Subcutaneous abdominal adipose tissue (tissue), 5 donors: ENCODE measurements around the gene TOMM22.

ENCODE experiments used
- H3K27ac ChIP-seq: one replicate; pipeline ENCODE4 v1.7.0; 2013; ENCODE audit warnings: low read depth, mild to moderate bottlenecking, inconsistent platforms, low read length, moderate library complexity
- H3K27me3 ChIP-seq, 5 donors: one replicate each; pipeline ENCODE4 v1.7.0; 2013; ENCODE audit warnings: low read length in 5 of 5, inconsistent platforms in 1 of 5; ENCODE audit not compliant: control insufficient read depth in 5 of 5, insufficient read depth in 4 of 5
- H3K36me3 ChIP-seq, 5 donors: one replicate each; pipeline ENCODE4 v1.7.0; 2013; ENCODE audit warnings: low read length in 5 of 5; ENCODE audit not compliant: control insufficient read depth in 5 of 5, insufficient read depth in 5 of 5
- H3K4me1 ChIP-seq, 5 donors: one replicate each; pipeline ENCODE4 v1.7.0; 2013; ENCODE audit warnings: low read length in 5 of 5, mild to moderate bottlenecking in 3 of 5, moderate library complexity in 1 of 5; ENCODE audit not compliant: control insufficient read depth in 5 of 5, insufficient read depth in 5 of 5
- H3K4me3 ChIP-seq, 5 donors: one replicate each; pipeline ENCODE4 v1.7.0; 2013; ENCODE audit warnings: low read length in 5 of 5, low read depth in 1 of 5
- H3K9ac ChIP-seq, 5 donors: one replicate each; pipeline ENCODE4 v1.7.0; 2013; ENCODE audit warnings: low read length in 5 of 5, mild to moderate bottlenecking in 4 of 5, moderate library complexity in 3 of 5
- H3K9me3 ChIP-seq, 5 donors: one replicate each; pipeline ENCODE4 v1.7.0; 2013; ENCODE audit warnings: low read length in 5 of 5; ENCODE audit not compliant: control insufficient read depth in 5 of 5
- donor health status: healthy.
- donor health status: healthy.
- donor health status: healthy.
- donor health status: healthy.
- donor health status: healthy.

TOMM22 gene

DNA sequence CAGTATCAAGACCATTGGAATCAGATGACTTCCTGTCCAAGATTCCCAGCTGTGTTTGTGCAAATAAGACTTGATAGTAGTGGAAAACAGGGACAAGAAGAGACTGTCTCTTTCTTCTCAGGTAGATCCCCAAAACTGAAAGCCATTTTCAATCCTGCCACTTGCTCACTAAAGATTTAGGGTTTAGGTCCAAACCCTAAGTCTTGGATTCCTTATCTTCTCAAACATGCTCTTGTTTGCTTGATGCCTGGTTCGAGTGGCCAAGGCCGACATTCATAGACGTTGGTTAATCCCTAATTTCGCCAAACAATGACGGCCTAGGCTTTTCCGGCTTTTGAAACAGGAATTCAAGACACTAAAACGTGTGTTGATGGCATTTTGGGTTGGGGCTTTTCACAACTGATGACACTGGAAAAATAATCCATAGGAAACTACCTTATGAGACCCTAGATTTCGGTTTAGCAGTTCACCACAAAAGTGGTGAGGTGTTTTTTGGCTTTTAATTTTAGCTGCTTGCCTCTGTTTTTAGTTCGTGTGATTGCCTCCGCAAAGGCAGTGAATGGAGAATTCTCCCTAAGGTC, 23.0 kb downstream of the TOMM22 start:
- Histone ChIP-seq H3K9ac (peak overlapping the region in 2 of 5 donors; percentile 38 to 46), H3K4me3 (peak overlapping the region; percentile 44 to 72 (median 51)), H3K36me3 (peaks cover 0 to 6% (median 0%) of the 10 kb centered on the region in 5 donors), H3K27me3 (no peaks in the 10 kb centered on the region), H3K27ac (peak overlapping the region; percentile 69), H3K9me3 (no peaks in the 10 kb centered on the region), H3K4me1 (peaks cover under 1 to 57% (median 42%) of the 10 kb centered on the region in 5 donors)

DNA sequence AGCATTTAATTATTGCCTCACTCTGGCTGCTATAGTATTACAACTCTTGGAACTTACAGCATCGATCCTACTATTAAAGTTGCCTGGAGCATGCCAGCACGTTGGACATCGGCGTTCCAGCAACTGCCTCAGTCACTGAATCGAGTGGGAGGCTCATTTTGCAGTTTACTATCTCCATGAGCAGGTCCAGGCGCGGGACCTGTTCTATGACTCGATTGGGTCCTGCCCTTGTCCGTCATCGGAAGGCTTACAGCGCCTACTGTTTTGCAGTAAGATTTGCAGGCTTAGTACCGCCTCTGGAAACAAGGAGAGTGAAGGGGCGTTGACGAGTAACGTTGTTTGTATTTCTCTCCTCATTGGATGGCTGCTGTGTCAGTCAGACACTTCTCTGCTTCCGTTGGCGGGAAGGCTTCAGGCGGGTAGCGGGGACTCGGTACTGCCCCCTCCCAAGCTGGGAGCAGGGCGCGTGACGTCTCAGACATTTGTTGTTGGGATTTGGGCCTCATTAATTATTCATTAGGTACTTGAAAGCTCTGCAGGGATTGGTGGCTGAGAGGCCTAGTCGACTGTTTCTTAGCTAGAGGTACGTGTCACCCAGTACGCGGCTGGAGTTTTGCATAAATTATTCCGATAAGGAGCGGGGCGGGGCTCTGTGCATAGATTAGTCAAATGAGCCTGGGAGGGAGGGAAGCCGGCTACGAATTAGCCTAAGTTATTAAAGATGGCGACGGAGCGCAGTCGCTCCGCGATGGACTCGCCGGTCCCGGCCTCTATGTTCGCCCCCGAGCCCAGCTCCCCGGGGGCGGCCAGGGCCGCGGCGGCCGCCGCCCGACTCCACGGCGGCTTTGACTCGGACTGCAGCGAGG, 23.7 kb downstream of the TOMM22 start, which contains the start of gene GTPBP1:
Gene GTPBP1 (plus strand): TSS at position 710 of the 866 bp plus-strand sequence. CDS start 12 bp downstream, at position 722.
- peak within 1 kb of the TSS; percentile 80 to 90 (median 89) for H3K4me3 ChIP-seq
- H3K27ac ChIP-seq = peak within 1 kb of the TSS; percentile 87
- peaks cover 0 to 55% (median 38%) of the 10 kb centered on the region in 5 donors for H3K4me1 ChIP-seq
- H3K9me3 ChIP-seq = no peaks in the 10 kb centered on the region
- no peaks in the 10 kb centered on the region for H3K27me3 ChIP-seq
- peak within 1 kb of the TSS; percentile 82 to 93 (median 89) for H3K9ac ChIP-seq
- peaks cover 2 to 13% (median 4%) of the 10 kb centered on the region in 5 donors for H3K36me3 ChIP-seq

DNA sequence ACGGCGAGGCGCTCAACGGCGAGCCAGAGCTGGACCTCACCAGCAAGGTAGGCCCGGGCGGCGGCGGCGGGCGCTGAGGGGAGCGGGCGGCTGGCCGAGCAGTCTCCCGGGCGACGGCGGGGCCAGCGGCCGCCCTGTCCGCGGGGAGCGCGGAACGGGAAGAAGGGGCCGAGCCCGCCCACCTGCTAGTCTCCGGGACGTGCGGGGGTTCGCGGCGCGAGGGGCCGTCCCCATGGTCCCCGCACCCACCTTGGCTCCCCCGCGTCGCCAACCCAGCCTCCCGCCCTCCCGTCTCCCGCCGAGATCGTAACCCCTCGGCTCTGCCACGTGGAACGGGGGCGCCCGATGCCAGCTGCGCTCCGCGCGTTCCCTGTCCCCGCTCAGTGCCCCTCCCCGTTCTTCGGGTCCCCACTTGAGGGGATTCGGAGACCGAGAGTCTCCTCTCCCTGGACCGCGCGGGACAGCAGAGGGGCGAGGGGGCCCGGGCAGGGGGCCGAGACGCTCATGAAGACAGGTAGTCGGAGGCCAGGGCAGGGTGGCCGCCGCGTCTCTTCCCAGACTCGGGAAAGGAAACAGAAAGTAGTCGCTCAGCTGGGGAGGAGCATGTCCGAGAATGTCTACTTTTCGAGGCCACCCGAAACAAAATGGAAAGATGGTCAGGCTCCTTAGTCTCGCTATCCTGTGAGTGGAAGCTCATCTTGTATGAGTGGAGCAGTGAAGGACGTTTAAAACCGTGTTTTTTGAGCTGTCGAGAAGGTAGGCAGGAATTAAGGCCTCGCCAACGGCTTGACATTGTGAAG, 24.5 kb downstream of the TOMM22 start:
- peak overlapping the region; percentile 80 to 90 (median 89) for H3K4me3 ChIP-seq
- peak overlapping the region; percentile 87 for H3K27ac ChIP-seq
- H3K9me3 ChIP-seq = no peaks in the 10 kb centered on the region

DNA sequence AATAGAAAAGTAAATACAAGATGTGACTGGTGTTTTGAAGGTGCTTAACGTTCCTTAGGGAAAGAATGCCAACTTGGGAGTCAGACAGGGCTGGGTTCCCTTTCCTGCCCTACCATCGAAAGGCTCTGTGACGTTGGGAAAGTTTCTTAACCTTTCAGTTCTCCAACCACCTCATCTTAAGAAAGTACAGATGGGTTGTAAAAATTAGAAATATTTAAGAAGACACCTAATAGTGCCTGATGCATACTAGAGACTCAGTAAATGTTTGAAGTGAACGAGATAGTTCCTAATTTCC, 25.1 kb downstream of the TOMM22 start:
- Histone ChIP-seq H3K9me3 (no peaks in the 10 kb centered on the region), H3K36me3 (peaks cover 4 to 19% (median 6%) of the 10 kb centered on the region in 5 donors), H3K27ac (peak overlapping the region; percentile 87), H3K27me3 (no peaks in the 10 kb centered on the region), H3K9ac (peak overlapping the region; percentile 82 to 93 (median 89)), H3K4me3 (peak overlapping the region; percentile 80 to 90 (median 89)), H3K4me1 (peaks cover 0 to 48% (median 32%) of the 10 kb centered on the region in 5 donors)

More for the DNA sequence above, 24.5 kb downstream of the TOMM22 start:
- Histone ChIP-seq H3K4me1 (peaks cover 0 to 53% (median 37%) of the 10 kb centered on the region in 5 donors), H3K36me3 (peaks cover 4 to 19% (median 6%) of the 10 kb centered on the region in 5 donors), H3K9ac (peak overlapping the region; percentile 82 to 93 (median 89)), H3K27me3 (no peaks in the 10 kb centered on the region)

DNA sequence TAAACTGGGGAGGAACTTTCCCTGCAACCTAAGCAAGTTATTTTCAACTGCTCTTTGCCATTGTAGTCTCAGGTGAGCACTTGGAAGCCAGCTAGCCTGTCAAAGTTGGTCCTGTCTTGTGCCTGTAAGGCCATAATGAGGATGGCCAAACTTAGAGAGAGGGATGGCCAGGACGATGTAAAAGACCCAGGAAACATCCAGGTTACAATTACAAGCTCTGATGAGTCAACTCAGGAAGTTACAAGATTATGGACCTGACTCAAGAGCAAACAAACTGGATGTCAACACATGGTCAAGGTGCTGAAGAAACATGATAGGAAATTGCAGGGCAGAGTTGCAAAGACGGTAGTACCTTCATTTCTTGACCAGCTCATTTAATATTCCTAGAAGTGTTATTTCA, 25.6 kb downstream of the TOMM22 start:
- Histone ChIP-seq H3K27ac (no peak overlapping the region), H3K9ac (peak overlapping the region in 1 of 5 donors; percentile 93), H3K9me3 (no peaks in the 10 kb centered on the region), H3K27me3 (no peaks in the 10 kb centered on the region), H3K4me1 (peaks cover 0 to 48% (median 32%) of the 10 kb centered on the region in 5 donors), H3K36me3 (peaks cover 4 to 19% (median 6%) of the 10 kb centered on the region in 5 donors), H3K4me3 (peak overlapping the region; percentile 80 to 90 (median 89))

DNA sequence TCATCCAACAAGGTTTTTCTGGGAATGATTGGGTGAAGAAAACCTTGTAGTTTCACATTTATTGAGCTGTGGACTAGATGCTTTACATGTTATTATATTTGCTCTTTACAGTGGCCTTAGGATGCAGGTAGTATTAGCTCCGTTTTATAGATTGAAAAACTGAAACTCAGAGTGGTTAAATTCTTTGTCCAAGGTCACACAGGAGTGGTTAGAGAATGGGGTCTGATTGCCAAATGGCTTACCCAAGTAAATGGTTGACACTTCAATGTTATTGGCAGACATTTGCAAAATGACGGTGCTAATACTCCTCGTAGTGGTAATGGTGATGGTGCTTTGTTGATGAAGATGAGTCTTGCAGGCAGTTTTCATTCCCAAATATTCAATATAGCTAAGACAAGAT, 26.2 kb downstream of the TOMM22 start:
- H3K36me3 ChIP-seq = peaks cover 6 to 19% (median 10%) of the 10 kb centered on the region in 5 donors
- H3K9ac ChIP-seq = no peak overlapping the region
- H3K4me1 ChIP-seq = peaks cover 0 to 53% (median 33%) of the 10 kb centered on the region in 5 donors
- H3K27ac ChIP-seq = no peak overlapping the region
- H3K27me3 ChIP-seq = no peaks in the 10 kb centered on the region
- no peaks in the 10 kb centered on the region for H3K9me3 ChIP-seq
- H3K4me3 ChIP-seq = no peak overlapping the region

DNA sequence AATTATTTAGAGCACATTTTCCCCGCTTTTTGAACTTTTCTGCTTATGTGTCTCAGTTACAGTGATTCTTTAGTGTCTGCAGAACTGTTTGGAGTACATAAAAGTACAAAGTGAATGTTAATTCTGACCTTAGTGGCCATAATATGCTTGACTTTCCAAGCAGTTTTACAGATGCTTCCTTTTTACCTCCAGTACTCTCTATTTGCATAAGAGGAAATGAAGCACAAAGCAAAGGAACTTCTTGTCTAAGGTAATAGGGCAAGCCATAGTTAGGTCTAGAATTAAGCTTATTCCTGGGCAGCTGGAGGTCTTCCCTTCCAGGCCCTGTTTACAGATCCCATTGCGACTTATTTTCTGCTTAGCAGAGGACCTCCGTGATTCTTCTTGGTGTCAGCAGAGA, 27.5 kb downstream of the TOMM22 start:
- H3K36me3 ChIP-seq = peaks cover 6 to 19% (median 10%) of the 10 kb centered on the region in 5 donors

DNA sequence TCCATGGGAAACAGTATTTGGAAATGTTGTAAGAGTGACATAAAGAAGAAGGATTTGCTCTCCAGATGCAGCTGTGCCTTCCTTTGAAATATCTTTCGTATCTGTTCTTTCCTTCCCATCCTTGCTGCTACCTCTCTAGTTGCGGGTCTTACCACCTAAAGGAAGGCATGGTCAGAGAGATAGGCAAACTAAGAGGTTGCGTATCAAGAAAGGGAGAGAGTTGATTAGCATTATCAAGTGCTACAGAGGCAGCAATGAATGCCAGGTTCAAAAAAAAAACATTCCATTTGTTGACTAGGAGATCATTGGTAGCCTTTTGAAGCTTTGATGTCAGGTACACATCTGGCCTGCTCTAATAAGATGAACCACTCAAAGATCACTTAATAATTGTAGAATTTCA, 28.6 kb downstream of the TOMM22 start:
- no peak overlapping the region for H3K27ac ChIP-seq

More for the DNA sequence above, 27.5 kb downstream of the TOMM22 start:
- peaks cover 0 to 55% (median 37%) of the 10 kb centered on the region in 5 donors for H3K4me1 ChIP-seq
- H3K27me3 ChIP-seq = no peaks in the 10 kb centered on the region
- no peak overlapping the region for H3K4me3 ChIP-seq
- H3K9ac ChIP-seq = no peak overlapping the region
- no peaks in the 10 kb centered on the region for H3K9me3 ChIP-seq
- H3K27ac ChIP-seq = no peak overlapping the region

DNA sequence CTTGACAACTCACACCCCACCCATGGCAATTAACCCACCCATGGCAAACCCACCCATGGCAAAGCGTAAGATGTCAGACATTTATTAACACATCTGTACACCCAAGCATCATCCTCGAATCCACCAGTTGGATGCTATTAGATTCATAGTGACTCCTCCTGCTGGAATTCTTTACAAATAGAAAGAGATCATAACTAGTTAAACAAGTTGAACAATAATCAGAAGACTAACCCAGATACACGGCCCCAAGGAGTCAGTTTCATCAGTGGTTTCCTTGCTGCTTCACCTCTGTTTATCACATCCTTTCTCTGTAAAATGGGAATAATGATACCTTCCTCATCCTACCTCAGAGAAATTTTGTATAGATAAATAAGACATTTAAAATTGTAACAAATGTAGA, 29.1 kb downstream of the TOMM22 start:
- Histone ChIP-seq H3K27me3 (no peaks in the 10 kb centered on the region), H3K9ac (no peak overlapping the region), H3K4me1 (peaks cover 0 to 61% (median 30%) of the 10 kb centered on the region in 5 donors), H3K9me3 (no peaks in the 10 kb centered on the region), H3K4me3 (no peak overlapping the region), H3K27ac (no peak overlapping the region), H3K36me3 (peaks cover 6 to 23% (median 19%) of the 10 kb centered on the region in 5 donors)

More for the DNA sequence above, 28.6 kb downstream of the TOMM22 start:
- H3K4me3 ChIP-seq = no peak overlapping the region
- no peaks in the 10 kb centered on the region for H3K9me3 ChIP-seq
- H3K9ac ChIP-seq = no peak overlapping the region
- peaks cover 6 to 21% (median 14%) of the 10 kb centered on the region in 5 donors for H3K36me3 ChIP-seq
- peaks cover 0 to 59% (median 30%) of the 10 kb centered on the region in 5 donors for H3K4me1 ChIP-seq
- no peaks in the 10 kb centered on the region for H3K27me3 ChIP-seq
